NT2/D1 (cell line): Measurements from ENCODE around the gene CTPS2.
"Not testable (repeated sequence)": the region's sequence is repeated elsewhere in the genome, so short reads cannot be mapped to it uniquely, and the experiment has no call there.

Experiments
- DNase-seq: peaks from one replicate; pipeline ENCODE4 v3.0.0-alpha.2; 2011; ENCODE audit warnings: low read depth, low spot score
- H3K27me3 ChIP-seq: 2 replicates; pipeline ENCODE4 v1.6.0; 2011; ENCODE audit warnings: mild to moderate bottlenecking; ENCODE audit not compliant: insufficient read length, insufficient read depth
- H3K36me3 ChIP-seq: 2 replicates; pipeline ENCODE4 v1.6.1; 2011; ENCODE audit warnings: mild to moderate bottlenecking, low read length, mixed read lengths; ENCODE audit not compliant: insufficient read depth, insufficient read length
- H3K4me1 ChIP-seq: 2 replicates; pipeline ENCODE4 v1.5.1; 2011; ENCODE audit not compliant: insufficient read depth, insufficient read length
- H3K4me3 ChIP-seq: 2 replicates; pipeline ENCODE4 v1.5.1; 2011; ENCODE audit warnings: low read depth; ENCODE audit not compliant: insufficient read length
- H3K9ac ChIP-seq: 2 replicates; pipeline ENCODE4 v1.6.0; 2011; ENCODE audit warnings: low read depth; ENCODE audit not compliant: insufficient read length
- H3K9me3 ChIP-seq: 2 replicates; pipeline ENCODE4 v1.5.1; 2011; ENCODE audit warnings: mild to moderate bottlenecking, low read length; ENCODE audit not compliant: insufficient read depth
- SUZ12 ChIP-seq: IDR thresholded peaks from 2 replicates; pipeline ENCODE4 v1.6.1; 2011; ENCODE audit not compliant: insufficient read length, insufficient read depth; ENCODE audit errors: extremely low read depth
- YY1 ChIP-seq: IDR thresholded peaks from 2 replicates; pipeline ENCODE4 v1.6.1; 2011; ENCODE audit not compliant: insufficient read length, insufficient read depth
- ZNF274 ChIP-seq: IDR thresholded peaks from 2 replicates; pipeline ENCODE4 v1.6.1; 2011; ENCODE audit warnings: mild to moderate bottlenecking, low read depth, low read length

The CTPS2 gene, protein sequence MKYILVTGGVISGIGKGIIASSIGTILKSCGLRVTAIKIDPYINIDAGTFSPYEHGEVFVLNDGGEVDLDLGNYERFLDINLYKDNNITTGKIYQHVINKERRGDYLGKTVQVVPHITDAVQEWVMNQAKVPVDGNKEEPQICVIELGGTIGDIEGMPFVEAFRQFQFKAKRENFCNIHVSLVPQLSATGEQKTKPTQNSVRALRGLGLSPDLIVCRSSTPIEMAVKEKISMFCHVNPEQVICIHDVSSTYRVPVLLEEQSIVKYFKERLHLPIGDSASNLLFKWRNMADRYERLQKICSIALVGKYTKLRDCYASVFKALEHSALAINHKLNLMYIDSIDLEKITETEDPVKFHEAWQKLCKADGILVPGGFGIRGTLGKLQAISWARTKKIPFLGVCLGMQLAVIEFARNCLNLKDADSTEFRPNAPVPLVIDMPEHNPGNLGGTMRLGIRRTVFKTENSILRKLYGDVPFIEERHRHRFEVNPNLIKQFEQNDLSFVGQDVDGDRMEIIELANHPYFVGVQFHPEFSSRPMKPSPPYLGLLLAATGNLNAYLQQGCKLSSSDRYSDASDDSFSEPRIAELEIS

DNA sequence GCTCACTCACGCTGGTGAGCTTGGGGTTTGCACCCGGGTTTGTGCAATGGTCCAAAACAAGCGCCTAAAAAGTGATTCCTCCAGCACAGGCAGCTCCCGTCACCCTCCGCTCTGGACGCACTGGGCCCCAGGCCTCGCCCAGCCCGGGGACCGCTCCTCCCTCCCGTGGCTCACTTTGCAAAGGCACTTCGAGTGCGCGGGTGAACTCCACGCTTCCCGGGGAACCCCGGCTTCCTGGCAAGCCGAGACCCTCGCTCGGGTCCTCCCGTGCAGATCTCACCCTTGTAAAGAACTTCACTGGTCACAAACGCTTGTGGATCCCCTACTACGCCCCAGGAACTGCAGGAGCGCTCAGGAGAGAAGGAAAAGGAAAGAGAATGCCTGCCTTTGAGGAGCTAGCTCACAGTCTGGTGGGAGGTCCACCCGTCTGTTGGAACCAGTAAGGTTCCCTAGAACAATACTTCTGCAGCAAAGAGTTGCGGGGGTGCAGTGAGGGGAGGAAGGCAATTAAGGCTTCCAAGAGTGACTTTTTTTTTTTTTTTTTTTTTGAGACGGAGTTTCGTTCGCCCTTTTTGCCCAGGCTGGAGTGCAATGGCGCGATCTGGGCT, at the start of gene CTPS2:
Gene CTPS2 (minus strand): TSS at position 122 of the 608 bp plus-strand sequence. CDS start 9,767 bp downstream, outside the sequence.
- Histone ChIP-seq H3K4me1 (no peaks in the 10 kb centered on the region), H3K9me3 (no peaks in the 10 kb centered on the region), H3K4me3 (peak within 1 kb of the TSS; percentile 70), H3K27me3 (no peaks in the 10 kb centered on the region), H3K9ac (peak within 1 kb of the TSS; percentile 94), H3K36me3 (peaks cover 6% of the 10 kb centered on the region)
- no peak for DNase-seq
- TF ChIP-seq YY1: no peak
- no peak for TF ChIP-seq SUZ12
- TF ChIP-seq ZNF274: no peak

DNA sequence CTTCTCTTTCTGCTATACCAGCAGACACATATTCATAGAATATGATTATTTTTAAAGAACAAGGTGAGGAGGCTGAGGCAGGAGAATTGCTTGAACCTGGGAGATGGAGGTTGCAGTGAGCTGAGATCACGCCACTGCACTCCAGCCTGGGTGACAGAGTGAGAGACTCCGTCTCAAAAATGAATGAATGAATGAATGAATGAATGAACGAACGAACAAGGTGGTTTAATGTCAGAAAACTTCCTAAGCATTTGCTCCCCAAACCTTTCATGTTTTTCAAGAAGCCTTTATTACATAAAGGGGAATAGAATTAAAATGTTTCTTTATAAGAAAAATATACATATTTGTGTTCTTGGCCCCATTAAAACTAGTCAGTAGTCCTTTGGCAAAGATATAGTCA, 49.0 kb upstream of the CTPS2 start:
- H3K36me3 ChIP-seq: peaks cover 39% of the 10 kb centered on the region
- DNase-seq, H3K9ac ChIP-seq, H3K9me3 ChIP-seq, H3K27me3 ChIP-seq, H3K4me3 ChIP-seq, H3K4me1 ChIP-seq: not testable (repeated sequence)

DNA sequence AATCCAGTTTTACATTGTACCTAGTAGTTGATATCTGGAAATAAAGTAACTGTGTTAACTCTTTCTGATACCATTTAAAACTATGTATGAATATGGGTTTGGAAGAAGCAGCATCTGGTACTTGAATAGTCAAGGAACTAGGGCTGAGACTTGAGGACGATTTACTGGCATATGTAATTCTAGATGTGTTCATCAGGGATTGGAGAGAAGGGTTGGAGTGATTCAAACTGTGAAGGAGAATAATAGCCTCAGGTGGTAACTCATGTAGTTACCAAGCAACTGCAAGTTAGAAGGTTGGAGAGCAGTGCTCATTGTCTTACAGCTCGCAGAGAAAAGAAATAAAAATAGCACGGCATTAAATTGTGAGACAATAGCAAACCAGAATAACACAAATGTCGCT, 44.3 kb upstream of the CTPS2 start:
- Histone ChIP-seq H3K36me3 (peaks cover 74% of the 10 kb centered on the region), H3K27me3 (no peaks in the 10 kb centered on the region), H3K9ac (no peak overlapping the region), H3K4me1 (no peaks in the 10 kb centered on the region), H3K9me3 (no peaks in the 10 kb centered on the region), H3K4me3 (no peak overlapping the region)
- no peak for TF ChIP-seq SUZ12
- no peak for TF ChIP-seq ZNF274
- no peak for TF ChIP-seq YY1
- DNase-seq: no peak

DNA sequence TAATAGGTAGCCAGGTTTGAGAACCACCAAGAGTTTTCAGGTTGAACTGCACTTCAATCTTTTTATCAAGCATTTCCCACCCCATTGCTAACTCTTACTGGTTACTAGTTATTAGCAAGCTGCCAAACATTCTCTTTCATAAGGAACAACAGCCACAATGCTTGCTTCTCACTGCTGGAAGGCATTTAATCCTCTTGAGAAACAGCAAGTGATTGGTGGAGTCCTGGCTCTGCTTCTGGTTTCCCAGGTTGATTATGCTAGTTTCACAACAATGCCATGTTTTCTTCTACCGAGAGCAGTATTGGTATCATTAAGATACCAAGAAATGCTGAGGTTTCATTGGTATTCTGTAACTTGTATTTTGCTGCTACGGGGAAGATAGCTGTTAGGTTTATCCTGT, 41.5 kb upstream of the CTPS2 start:
- no peak overlapping the region for H3K9ac ChIP-seq
- peaks cover 74% of the 10 kb centered on the region for H3K36me3 ChIP-seq
- H3K9me3 ChIP-seq: no peaks in the 10 kb centered on the region
- no peaks in the 10 kb centered on the region for H3K27me3 ChIP-seq
- peak; percentile 6 for DNase-seq
- TF ChIP-seq SUZ12: no peak
- no peak for TF ChIP-seq YY1
- no peak for TF ChIP-seq ZNF274
- H3K4me3 ChIP-seq: no peak overlapping the region
- H3K4me1 ChIP-seq: no peaks in the 10 kb centered on the region

DNA sequence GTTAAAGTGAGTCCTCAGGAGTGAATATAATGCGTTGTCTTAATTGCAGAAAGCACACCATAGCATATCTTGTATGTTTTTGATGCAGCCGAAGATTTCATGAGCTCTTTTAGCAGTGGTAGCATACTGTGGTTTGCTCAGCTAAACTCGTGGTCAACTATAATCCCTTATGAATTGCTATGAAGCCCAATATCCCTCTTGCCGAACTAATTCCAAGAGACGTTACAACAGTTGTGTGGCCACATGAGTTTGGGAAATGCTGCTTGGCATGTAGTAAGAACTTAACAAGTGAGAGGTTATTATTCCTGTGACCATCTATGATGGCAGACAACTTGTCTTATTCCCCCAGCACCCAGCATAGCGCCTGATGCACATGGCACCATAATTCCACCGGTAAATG, 37.7 kb upstream of the CTPS2 start:
- Histone ChIP-seq H3K27me3 (no peaks in the 10 kb centered on the region), H3K4me1 (peaks cover 3% of the 10 kb centered on the region), H3K9me3 (no peaks in the 10 kb centered on the region), H3K9ac (no peak overlapping the region), H3K4me3 (no peak overlapping the region), H3K36me3 (peaks cover 69% of the 10 kb centered on the region)
- TF ChIP-seq SUZ12 (no peak), YY1 (no peak), ZNF274 (no peak)
- no peak for DNase-seq

DNA sequence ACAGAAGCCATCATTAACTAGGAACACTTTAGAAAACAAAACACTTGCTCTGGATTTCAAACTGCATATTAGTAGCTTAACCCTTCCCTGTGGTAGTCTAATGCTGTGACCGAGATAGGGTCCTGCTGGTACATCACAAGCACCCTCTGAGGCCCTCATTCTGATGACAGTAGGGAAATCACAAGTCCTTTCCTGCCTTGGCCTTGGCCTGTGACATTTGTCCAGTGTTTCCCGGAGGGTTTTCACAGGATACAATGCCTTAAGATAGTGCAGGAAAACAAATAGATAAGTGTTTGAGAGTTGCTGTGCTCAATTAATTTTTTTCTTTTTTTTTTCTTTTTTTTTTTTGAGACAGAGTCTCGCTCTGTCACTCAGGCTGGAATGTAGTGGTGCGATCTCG, 36.0 kb upstream of the CTPS2 start:
- no peak for DNase-seq
- Histone ChIP-seq H3K27me3 (no peaks in the 10 kb centered on the region), H3K4me1 (peaks cover 3% of the 10 kb centered on the region), H3K9ac (no peak overlapping the region), H3K4me3 (no peak overlapping the region), H3K9me3 (no peaks in the 10 kb centered on the region), H3K36me3 (peaks cover 70% of the 10 kb centered on the region)
- TF ChIP-seq SUZ12 (no peak), YY1 (no peak), ZNF274 (no peak)

DNA sequence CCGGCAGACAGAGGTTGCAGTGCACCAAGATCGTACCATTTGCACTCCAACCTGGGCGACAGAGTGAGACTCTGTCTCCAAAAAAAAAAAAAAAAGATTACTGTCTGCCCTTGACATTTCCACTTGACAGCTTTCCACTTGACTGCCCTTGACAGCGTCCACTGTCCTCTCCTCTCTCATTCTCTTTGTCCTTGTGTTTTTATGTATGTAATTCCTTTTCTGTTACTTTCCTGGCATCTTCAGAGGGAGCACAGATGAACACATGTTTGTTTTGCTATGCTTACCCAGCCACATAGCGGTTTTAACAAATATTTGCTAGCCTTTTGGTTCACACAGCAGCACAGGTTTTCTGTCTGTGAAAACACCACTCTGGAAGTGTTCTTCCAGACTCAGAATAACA, 33.2 kb upstream of the CTPS2 start:
- Histone ChIP-seq H3K27me3 (no peaks in the 10 kb centered on the region), H3K9me3 (no peaks in the 10 kb centered on the region), H3K4me1 (peaks cover 3% of the 10 kb centered on the region), H3K4me3 (no peak overlapping the region), H3K9ac (no peak overlapping the region), H3K36me3 (peaks cover 73% of the 10 kb centered on the region)
- TF ChIP-seq ZNF274 (no peak), SUZ12 (no peak), YY1 (no peak)
- DNase-seq: no peak
